Anterior cingulate cortex (tissue), 58 donors: ENCODE data around the gene C16orf95.

Source experiments
- DNase-seq, 58 donors: peaks; one replicate each; lab custom pipeline; 2025; lab: John Stamatoyannopoulos, UW

The C16orf95 gene

DNA sequence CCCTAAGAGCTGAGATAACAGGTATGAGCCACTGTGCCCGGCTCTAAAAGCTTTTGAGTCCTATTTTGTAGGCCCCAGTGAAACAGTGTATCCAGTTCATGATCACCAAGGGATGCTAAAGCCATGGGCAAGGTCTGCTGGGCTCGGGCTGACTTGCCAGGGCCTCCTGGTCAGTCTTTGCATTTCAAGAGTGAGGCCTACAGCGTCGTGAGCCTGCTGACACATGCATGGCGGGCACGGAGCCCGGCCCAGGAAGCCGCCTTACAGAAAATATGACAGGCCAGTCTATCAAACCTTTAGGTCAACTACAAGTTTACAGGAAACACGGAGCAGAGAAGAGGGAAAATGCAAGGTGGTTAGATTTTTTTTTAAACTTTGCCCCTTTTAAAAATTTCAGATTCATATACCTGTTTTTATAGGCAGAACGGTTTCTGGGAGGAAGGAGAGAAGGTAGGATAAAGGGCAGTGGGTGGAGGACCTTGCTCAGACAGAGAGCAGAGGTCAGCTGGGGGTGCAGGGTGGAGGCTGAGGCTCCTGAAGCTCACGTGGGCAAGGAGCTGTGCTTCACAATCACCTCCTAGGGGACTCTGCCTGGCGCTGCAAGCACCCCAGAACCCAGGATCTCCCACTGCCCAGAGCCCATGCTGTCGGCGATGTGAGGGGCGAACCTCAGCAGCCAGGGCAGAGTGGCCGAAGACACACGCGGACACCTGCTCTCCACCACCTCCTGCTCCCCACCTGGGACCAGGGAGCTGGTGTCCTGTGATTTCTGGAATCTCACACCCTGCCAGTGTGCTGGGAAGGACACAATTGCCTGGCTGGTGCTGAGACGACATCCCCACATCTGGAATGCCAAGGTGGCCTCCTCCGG lies 21.3 kb downstream of the C16orf95 start:
- DNase-seq, result no peak

DNA sequence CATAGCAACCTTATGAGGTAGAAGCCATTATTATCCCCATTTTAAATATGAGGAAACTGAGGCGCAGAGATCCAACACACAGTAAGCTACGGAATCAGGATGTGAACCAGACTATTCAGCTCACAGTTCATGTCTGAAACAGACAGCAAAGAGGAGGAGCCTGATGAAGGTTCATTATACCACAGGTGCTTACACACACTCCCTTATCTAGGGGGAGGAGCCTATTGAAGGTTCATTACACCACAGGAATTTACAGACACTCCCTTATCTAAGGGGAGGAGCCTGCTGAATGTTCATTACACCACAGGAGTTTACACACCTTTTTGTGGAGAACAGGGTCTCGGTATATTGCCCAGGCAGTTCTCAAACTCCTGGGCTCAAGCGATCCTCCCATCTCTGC lies 21.9 kb downstream of the C16orf95 start:
- DNase-seq, result no peak

DNA sequence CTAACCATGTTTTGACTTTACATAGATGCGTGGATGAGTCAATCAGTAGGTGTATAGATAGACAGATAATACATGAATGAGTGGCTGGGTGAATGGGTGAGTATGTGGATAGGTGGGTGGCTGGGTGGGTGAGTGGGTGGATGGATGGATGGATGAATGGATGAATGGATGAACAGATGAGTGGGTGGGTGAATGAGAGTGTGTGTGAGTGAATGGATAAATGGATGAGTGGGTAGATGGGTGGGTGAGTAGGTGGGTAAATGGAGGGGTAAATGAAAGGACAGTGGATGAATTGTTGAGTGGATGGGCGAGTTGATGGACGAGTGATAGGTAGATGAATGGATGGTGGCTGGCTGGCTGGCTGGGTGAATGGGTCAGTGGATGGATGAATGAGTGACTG lies 23.2 kb downstream of the C16orf95 start:
- DNase-seq, result no peak

DNA sequence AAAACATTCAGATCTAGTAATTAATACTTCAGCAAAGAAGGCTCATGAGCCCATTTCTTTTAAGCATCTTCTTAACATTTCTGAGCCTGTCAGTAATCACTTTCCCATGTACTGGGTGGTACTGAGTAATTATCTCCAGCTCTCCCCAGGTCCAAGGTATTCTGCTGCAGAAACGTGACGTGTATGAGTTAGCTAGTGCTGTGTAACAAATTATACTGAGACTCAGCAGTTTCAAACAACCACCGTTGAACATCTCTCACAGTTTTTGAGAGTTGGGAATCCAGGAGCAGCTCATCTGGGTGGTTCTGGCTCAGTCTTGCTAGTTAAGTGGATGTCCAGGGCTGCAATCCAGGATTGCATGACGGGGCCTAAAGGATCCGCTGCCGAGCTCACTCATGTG lies 25.2 kb downstream of the C16orf95 start:
- DNase-seq, result no peak

DNA sequence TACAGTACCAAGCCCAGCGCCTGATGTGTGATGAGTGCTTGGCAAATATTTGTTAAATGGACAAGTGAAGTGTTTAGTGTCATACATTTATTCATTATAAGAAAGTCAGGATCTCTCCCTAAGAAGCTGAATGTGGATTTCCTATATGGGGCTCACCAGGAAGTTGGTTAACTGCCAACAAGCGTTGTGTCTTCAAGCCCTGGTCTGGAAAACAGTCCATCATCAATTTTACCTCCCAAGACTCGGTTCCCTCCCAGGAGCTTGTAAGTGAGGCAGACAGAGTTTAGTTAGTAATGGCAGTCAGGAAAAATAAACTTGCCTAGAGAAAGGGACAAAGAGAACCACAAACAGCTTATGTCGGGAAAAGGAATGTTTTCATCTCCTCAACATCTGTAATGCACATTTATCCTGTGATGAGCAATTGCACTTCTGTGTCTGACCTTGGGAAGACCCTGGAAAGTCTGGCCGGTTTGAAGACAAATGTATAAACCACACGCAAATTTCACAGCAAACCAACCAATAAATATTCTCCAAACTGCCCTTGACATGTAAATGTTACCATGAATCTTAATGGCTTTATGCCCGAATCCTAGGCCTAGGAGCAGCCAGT lies 28.3 kb downstream of the C16orf95 start:
- DNase-seq, result no peak

DNA sequence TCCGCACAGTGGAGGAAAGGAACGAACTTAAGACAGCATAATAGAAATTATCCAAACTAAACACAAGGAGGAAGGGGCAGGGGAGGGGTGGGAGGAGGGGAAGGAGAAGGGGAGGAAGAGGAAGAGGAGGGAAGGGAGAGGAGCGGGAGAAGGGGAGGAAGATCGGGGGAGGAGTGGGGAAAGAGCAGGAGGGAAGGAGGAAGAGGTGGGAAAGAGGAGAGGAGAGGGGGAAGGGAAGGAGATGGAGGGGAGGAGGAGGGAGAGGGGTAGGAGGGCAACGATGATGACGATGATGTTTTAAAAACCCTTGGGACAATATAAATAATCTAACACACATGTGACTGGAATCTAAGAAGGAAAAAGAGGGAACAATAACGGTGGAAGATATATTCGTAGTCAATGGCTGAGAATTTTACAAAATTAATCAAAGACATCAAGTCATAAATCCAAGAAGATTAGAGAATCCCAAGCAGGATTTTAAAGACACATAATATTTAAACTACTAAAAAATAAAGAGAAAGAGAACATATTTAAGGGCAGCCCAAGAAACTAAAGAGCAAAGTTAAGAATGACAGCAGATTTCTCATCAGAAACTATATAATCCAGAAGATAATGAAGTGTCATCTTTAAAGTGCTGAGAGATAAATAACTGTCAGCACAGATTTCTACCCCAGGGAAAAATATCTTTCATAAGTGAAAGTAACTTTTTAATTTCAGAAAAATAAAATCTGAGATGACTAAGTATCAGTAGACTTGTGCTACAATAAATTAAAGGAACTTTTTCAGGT lies 30.2 kb downstream of the C16orf95 start:
- no peak for DNase-seq

DNA sequence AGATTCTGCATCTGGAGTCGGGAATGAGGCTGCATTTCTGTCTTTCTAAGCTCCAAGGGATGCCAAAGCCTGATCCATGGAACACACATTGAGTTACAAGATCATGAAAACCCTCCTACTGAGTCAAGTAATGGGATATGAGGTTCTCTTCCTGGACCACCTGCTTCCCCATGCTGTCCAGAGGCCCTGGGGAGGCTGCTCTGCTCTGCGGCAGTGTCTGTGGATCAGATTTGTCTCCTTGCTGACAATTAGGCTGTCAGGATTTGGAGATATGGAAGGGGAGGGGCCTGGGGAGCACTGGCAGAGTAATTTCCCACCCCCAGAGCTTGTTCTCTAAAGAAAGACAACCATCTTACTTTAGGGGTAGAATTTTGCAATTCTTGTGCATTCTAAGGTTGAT lies 33.0 kb downstream of the C16orf95 start:
- DNase-seq, result no peak

DNA sequence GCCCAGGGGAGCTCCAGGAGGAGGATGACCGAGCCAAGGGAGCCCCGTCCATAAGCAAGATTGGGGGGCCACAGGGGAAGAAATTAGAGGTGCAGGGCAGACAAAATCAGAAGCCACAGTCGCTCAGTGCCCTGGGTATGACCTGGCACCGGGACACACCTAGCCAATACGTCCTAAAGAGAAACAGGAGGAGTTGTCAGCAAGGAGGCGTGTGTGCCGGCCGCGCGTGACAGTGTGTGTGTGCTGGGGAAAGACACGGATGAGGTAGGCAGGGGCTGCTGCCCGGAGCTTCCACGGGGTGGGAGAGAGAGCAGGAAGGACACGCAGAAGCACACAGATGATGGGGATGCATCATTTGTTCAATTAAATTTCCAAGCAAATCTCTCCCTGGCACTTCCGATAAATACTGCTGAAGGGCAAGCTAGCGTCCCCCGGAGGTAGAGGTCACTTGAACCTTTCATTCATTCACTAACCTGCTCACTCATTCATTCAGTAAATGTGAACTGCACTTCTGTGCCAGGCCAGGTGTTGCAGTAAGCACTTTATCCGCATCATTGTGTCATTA lies 38.0 kb downstream of the C16orf95 start:
- DNase-seq, result no peak

DNA sequence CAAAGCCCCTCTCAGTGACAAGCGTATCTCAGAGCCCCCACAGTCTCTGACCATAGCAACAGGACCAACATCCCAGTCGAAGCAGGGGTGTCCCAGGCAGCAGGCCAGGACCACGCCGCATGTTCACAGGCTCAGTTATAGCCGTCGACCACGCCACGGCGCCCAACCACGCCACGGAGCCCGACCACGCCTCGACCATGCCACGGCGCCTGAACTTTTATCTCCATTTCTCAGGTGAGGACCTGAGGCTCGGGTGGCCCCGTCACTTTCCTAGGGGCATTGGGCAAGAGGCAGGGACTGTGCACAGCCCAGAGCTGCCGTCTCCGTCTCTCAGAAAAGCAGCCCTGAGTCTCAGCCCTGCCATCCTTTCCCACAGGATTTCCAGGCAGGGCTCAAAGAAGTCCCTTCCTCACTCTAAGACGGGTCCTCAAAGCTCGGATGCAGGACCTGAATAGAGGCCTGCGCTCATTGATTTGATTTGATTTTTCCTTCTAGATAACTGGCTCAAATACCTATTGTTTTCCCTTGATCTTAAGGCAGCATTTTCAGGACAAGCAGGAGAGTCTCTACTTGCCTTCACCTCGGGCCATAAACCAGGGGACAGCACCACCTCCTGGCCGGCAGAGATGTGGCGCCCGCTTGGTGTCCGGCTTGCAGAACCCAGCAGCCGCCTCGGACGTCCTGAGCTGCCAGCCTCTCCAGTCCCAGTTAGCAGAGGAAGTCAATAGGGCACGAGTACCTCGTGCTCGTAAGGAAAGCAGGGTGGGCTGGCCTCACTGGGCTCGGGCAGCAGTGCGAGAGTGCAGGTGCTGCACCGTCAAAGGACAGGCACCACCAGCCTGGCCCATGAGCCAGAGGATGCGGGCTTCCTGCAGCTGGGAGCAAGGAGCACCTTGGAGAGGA lies 38.8 kb downstream of the C16orf95 start:
- peak in 53 of 58 donors; percentile 9 to 84 (median 44) for DNase-seq

DNA sequence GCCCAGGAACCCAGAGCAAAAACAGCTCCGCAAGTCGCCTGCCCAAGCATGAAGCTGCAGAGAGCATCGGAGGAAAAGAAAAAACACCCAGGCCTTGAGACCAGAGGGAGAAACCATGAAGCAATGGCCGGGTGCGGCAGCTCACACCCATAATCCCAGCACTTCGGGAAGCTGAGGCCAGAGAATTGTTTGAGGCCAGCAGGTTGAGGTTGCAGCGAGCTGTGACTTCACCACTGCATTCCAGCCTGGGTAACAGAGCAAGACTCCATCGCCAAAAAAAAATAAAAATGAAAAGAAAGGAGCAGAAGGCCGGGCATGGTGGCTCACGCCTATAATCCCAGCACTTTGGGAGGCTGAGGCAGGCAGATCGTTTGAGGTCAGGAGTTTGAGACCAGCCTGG lies 40.3 kb downstream of the C16orf95 start:
- DNase-seq, result no peak

DNA sequence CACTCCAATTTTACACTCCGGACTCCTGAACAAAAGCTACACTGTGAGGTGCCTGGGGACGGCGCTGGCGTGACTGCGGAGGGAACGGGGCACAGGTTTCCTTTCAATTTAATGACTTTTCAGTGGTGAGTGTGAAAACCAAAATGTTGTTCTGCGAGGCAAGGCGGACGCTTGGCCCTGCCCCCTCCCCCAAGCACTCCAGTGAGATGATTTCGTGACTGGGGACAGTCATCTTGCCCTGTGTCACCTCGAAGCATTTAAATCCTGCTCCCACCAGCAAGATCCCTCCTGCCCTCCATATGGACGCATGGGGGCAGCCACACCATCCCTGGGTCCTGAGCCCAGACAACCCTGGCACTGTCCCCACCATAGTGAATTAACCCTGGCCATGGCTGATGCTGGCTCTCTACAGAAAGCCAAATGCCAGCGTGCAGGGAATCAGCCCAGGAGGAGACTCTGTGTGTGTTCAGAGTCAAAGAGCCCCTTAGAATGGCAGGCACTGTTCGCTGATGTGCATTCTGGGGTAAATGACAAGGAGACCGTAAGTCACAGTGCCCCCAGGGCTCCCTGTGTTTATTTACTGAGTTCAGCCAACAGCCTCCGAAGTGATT lies 41.0 kb downstream of the C16orf95 start:
- DNase-seq, result peak in 2 of 58 donors; percentile 3 to 25

GRCh38 chr16:87274794-87275193 lies 42.4 kb downstream of the C16orf95 start:
- DNase-seq, result no peak

DNA sequence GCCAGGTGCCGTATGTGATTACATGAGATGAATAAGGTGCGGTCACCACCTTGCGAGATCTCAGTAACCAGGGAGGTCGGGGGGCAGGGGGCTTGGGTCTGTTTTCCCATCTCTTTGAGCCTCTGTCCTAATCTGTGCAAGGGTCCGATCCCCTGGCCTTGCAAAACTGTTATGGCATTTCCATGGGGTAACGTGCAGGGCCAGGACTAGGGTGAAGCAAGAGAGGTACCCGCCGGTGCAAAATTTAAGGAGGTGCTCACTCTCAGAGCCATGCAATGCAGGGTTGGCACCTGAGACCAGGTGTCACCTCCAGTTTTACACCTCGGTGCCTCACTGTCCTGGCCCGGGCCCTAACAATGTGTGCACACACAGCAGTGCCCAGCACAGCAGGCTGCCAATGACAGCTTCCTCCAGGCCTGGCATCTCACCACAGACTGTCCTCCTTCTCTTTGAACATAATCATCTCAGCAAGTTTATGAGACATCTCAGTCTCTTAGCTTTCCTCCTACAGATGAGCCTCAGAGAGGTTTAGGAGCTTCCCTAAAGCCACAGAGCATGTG lies 43.6 kb downstream of the C16orf95 start:
- no peak for DNase-seq

GRCh38 chr16:87271256-87271655 lies 45.9 kb downstream of the C16orf95 start:
- DNase-seq, result no peak

GRCh38 chr16:87267566-87267965 lies 49.6 kb downstream of the C16orf95 start:
- no peak for DNase-seq

DNA sequence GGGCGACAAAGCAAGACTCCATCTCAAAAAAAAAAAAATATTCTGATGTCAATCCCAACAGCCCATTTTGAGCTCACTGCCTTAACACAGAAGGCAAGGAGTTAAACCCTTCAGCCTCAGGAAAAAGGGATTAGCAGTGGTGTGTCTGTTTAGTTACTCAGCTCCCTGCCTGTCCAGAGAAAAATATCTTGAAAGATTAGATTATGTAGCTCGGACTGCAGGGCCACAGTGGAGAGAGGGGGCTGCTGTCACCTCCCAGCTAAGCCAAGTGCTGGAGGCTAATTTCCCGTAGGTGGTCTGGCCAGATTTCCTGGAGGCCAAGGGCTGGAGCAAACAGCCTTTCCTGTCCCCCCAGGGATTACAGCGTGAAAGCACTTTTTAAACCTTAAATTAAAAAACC lies 50.3 kb downstream of the C16orf95 start:
- DNase-seq, result no peak

DNA sequence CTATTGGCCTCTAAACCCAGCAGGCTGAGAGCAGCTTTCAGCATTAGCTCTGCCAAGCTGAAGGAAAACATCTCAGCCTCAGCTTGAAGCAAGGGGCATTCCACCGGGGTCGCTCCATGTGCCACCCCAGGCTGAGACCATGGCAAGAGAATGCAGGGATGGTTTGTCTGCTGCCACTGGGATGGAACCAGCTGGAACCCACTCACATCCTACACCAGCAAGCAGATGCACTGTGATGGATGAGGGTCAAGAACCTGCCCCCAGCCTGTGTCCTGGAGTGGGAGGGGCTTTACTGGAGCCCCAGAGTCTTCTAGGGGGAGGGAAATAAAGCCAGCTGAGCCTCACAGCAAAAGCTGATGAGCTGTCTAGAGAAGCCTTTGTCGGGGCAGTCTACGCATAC lies 51.9 kb downstream of the C16orf95 start:
- DNase-seq, result no peak

- DNase-seq, result no peak
These were observed 52.6 kb downstream of the C16orf95 start for GRCh38 chr16:87264634-87265033.

- no peak for DNase-seq
These were observed 53.7 kb downstream of the C16orf95 start for GRCh38 chr16:87263418-87264052.
